EL (cell line): ENCODE measurements around the gene TOR4A.

Experiments
- DNase-seq: peaks from one replicate; pipeline ENCODE4 v3.0.0-alpha.2; 2016

Gene TOR4A

GRCh38 chr9:137277329-137278041, at the start of gene TOR4A:
TOR4A (plus strand) TSS chr9:137277726; CDS start chr9:137278690, 964 bp downstream.
- DNase-seq: peak; percentile 95

DNA sequence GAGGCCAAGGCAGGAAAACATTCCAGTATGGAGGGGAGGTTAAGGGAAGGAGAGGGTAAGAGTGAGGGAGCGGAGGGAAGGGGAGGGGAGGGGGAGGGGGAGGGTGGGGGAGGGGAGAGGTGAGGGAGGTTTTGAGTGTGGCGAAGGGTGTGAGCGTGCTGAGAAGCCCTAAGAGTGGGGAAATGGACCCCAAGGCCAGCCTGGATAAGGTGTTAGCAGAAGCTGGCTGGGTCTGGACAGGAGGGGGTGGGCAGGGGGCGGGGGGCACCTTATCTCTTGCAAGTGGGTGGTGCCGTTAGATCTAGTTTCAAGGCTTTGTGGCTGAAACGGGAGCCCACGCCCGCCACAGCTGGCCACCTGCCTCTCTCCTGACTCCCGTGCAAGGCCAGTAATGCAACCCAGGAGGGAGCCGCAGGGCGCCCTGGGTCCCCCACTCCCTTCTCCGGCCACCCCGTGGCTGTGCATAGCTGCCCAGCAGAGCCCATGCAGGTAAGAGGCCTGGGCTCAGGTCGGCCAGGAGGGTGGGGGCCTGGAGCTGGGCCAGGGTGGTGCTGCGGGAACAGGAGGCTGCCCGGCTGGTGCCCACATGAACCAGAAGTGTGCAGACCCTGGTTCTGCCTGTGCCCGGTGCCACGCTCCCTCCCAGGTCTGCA, 49.5 kb upstream of the TOR4A start:
- no peak for DNase-seq

DNA sequence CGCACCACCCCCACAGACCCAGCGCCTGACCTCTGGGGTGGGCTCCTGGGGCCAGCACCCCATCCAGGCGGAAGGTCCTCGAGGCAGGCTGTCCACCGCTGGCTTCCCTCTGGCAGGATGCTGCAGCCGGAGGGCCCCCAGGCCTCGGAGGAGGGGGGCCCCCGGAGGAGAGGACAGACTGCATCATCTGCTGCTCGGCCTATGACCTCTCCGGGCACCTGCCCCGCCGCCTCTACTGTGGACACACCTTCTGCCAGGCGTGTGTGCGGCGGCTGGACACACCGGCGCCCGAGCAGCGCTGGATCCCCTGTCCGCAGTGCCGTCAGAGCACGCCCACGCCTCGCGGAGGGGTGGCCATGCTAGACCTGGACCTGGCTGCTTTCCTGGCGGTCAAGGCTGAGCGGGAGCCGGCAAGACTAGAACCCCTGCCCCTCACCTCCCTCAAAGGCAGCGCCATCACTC, 49.0 kb upstream of the TOR4A start:
- DNase-seq: no peak

- no peak for DNase-seq
These were observed 48.3 kb upstream of the TOR4A start for GRCh38 chr9:137228968-137229896.

- no peak for DNase-seq
These were observed 47.4 kb upstream of the TOR4A start for GRCh38 chr9:137229903-137230704.

DNA sequence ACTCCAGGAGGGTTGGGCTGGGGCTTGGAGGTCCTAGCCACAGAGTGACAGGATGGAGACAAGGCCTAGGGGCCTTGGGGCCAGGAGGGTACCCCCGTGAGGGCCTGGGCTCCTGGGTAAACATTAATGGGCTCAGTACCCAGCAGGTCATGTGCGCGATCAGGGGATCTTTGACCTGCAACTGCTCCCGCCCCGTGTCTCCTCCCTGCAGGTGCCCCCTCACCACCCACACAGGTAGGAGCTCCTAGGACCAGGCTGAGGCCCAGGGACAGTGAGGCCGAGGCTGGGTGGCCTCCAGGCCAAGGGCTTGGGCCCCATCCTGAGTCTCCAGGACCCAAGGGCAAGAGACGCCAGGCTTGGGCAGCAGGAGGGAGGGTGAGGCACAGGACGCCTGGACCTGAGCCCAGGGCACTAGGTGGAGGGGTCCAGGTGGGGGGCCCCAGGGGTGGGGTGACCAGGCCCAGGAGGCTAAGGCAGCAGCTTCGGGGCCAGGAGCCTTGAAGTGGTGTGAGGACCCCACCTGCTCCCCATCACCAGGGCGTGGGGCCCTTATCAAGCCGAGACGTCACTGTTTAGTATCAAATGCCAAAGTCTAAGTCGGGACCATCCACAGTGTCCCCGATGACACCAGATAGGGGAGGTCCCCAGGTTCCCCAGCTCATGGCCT, 46.7 kb upstream of the TOR4A start, which contains the start of gene SLC34A3:
Gene SLC34A3, plus strand, starts transcription at position 197 of the 667 bp plus-strand sequence. CDS start 802 bp downstream, outside the sequence.
- DNase-seq: no peak

DNA sequence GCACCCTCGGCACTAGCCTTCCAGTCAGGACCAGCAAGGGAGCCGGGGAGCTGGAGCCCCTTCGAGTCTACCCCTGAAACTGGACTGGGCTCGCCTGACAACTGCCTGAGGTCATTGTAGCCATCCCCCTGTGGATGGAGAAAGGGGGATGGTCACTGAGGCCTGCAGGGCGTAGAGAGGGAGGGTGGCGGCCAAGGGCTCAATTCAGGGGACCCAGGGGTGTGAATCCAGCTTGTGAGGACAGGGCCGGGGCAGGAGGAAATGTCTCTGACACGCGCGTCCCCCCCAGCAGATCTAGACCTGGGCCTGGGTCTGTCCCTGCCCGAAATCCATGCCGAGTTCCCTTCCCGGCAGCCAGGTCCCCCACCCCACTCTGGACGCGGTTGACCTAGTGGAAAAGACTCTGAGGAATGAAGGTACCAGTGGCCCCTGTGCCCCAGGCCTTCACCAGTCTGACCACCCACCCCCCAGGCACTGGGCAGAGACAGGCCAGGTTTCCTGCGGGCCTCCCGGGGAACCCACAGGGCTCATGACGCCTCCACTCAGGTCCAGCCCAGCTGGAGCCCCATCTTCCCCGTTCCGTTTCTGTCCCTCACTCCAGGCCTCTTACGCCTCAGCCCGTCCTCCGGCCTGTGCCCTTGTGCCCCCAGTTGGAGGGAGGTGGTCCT, 46.0 kb upstream of the TOR4A start:
- no peak for DNase-seq

GRCh38 chr9:137232101-137232500, 45.4 kb upstream of the TOR4A start:
- no peak for DNase-seq

DNA sequence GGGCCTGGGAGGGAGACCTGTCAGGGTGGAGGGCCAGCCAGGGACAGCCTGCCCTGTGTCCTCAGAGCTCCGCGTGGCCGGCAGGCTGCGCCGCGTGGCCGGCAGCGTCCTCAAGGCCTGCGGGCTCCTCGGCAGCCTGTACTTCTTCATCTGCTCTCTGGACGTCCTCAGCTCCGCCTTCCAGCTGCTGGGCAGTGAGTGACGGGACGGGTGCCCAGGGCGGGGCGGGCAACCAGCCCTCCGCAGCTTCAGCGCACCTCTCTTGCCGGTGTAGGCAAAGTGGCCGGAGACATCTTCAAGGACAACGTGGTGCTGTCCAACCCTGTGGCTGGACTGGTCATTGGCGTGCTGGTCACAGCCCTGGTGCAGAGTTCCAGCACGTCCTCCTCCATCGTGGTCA, 45.0 kb upstream of the TOR4A start:
- no peak for DNase-seq

- no peak for DNase-seq
These were observed 44.2 kb upstream of the TOR4A start for GRCh38 chr9:137233143-137233980.

DNA sequence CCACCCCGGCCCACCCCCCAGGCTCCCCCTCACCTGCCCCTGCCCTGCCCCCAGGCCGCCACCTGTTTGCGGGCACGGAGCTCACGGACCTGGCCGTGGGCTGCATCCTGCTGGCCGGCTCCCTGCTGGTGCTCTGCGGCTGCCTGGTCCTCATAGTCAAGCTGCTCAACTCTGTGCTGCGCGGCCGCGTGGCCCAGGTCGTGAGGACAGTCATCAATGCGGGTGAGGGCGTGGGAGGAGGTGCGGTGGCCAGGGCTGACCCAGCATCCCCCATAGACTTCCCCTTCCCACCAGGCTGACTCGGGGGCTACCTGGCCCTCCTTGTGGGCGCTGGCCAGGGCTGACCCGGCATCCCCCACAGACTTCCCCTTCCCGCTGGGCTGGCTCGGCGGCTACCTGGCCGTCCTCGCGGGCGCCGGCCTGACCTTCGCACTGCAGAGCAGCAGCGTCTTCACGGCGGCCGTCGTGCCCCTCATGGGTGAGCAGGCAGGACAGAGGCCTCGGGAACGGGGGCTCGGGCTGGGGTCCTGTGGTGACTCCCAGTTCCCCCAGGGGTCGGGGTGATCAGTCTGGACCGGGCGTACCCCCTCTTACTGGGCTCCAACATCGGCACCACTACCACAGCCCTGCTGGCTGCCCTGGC, 43.4 kb upstream of the TOR4A start:
- DNase-seq: no peak

DNA sequence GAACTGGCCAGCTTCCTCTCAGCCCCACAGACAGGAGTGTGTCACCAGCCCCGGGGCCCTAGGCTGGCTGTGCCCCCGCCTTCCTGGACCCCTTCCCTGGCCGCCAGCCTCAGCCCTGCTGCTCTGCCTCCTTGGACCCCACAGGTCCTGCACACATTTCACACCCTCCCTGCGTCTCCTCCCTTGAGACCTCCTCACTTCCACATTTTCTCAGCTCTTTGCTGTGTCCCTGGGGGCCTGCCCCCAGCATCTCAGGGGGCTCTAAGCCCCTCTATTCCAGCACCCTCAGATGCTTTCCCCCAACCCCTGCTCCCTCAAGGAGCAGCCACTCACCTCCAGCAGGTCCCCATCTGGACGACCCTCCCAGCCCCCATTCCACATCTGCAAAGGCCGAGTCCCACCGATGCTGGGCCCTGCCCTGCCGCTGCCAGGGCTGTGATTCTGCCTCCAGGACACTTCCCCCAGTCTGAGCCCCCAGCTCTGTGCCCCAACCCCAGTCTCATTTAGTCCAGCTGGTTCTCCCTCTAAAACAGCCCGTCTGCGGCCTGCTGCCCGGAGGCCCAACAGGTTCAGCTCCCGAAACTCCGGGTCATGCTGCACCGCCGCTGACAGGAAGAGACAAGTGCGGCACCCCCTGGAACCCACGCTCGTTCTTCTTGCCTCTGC, 42.6 kb upstream of the TOR4A start:
- DNase-seq: no peak

DNA sequence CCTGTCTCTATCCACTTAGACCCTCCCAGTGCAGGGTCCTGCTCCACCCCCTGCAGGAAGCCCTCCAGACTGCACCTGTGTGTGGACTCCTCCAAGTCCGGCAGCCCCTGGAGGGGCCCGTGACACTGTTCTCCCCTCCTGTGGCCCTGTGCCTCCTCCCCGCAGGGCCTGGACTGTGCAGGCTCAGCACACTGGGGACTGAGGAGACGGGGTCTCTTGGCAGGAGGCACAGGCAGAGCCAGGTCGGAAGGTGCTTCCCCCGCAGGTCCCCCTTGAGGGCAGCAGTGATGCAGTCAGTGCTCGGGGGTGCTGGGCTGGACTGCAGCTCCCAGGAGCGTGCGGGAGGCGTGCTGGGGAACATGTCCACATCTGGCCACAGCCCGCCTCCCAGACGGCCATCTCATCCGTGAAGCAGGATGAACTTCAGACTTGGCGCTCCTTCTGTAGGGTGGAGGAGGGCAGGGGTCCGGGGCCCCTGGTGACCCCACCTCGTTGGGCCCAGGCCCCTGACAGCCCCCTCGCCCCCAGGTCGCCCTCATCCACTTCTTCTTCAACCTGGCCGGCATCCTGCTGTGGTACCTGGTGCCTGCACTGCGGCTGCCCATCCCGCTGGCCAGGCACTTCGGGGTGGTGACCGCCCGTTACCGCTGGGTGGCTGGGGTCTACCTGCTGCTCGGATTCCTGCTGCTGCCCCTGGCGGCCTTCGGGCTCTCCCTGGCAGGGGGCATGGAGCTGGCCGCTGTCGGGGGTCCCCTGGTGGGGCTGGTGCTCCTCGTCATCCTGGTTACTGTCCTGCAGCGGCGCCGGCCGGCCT, 41.9 kb upstream of the TOR4A start:
- no peak for DNase-seq

GRCh38 chr9:137236238-137236935, 41.1 kb upstream of the TOR4A start:
- peak; percentile 77 for DNase-seq

DNA sequence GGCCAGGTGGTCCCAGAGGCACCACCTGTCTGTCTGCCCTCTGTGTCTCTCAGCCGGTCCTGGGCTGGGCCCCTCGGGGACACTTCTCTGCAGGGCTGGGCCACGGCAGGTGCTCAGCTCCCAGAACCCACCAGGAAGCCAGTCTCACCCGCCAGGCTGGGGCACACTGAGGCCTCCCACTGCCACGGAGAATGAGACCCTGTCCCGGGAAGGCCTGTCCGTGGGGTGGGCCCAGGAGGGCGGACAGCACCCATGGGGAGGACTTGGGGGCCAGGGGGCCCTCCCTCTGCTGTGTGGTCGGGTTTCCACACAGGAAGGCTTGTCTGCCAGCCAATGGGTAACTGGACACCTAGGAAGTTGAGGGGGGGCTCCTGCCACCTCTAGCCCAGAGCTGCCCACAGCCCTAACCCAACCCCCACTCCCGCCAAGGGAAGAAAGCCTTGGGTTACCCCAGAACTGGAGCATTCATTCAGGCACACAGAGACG, 40.5 kb upstream of the TOR4A start:
- DNase-seq: no peak

DNA sequence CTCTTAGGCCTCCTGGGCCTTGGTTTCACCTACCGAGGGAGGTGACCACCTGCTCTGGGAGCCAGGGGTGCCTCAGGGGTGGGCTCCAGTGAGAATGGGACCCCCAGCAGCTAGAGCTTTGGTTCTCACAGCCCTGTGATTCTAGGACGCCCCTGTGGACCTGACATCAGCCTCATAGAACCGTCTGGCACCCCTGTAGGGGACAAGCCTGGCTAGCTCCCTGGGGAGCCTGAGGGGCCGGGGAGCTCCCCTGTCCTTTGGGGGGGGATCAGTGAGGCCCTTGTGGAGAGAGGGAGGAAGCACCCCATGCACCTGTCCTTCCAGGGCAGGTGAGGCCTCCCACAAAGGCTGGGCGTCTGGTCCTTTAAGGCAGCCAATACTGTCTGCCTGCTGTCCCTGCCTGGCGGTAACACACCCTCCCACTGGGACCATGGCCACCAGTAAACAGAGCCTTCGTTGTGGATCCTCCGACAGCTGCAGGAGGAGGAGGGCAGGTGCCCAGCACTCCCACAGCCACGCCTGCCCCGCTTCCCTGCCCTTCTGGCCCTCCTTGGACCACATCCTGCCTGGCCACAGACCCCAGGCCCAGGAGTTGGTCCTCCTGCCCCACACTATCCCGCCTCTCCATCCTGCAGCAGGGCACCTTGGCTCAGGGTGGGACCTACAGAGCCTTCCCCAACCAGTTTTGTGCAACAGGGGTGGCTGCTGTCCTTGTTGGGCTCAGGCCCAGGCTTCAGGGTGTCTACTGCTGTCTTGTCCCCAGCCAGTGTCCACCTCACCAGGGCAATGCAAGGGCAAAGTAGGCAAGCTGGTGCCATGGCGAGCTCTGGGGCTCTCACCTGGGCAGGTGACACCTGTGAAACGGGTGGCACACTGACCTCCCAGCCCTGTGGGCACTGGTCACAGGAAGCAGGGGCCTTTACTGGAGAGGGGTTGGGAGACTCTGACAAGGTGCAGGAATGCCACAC, 39.5 kb upstream of the TOR4A start:
- DNase-seq: no peak
